ENCODE results near the gene MED23.
A peak's percentile ranks its signal among the peaks of the same experiment; 100 is the strongest.

Gene MED23

DNA sequence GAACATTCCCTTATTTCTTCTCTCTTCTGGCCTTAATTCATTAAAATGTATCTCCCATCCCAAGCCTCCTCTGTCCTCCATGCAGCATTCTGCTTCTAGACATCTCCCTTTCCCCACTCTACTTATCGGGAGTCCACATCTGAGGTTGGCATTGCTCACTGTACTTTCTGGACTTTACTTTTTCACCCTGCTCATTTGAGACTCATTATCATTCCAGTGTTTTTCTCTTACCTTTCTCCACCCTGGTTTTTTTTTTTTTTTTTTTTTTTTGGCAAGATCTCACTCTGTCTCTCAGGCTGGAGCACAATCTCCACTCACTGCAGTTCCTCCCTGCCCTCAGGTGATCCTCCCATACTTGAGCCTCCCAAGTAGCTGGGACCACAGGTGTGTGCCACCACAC is 13.5 kb upstream of the MED23 start:
- no peak for DNase-seq

GRCh38 chr6:131640576-131640975 is 12.5 kb upstream of the MED23 start:
- DNase-seq: no peak

DNA sequence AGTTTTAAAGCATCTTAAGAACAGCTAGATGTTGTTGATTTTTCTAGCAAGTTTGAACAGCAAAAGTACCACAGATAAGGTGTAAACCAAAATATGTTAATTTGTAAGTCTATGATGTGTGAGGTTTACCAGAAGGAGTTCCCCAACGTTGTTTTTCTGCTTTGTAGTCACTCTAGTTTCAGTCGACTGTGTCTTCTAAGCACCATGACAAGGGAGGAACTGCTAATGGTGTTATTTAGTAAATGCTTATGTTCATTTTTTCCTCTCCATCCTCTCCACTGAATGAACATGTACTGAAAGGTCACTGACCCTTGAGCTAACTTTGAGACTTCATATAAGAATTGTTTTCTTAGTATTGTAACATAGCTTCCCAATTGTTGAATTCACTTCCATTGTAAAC is 12.1 kb upstream of the MED23 start:
- DNase-seq: no peak

GRCh38 chr6:131638013-131638412 is 10.0 kb upstream of the MED23 start:
- no peak for DNase-seq

DNA sequence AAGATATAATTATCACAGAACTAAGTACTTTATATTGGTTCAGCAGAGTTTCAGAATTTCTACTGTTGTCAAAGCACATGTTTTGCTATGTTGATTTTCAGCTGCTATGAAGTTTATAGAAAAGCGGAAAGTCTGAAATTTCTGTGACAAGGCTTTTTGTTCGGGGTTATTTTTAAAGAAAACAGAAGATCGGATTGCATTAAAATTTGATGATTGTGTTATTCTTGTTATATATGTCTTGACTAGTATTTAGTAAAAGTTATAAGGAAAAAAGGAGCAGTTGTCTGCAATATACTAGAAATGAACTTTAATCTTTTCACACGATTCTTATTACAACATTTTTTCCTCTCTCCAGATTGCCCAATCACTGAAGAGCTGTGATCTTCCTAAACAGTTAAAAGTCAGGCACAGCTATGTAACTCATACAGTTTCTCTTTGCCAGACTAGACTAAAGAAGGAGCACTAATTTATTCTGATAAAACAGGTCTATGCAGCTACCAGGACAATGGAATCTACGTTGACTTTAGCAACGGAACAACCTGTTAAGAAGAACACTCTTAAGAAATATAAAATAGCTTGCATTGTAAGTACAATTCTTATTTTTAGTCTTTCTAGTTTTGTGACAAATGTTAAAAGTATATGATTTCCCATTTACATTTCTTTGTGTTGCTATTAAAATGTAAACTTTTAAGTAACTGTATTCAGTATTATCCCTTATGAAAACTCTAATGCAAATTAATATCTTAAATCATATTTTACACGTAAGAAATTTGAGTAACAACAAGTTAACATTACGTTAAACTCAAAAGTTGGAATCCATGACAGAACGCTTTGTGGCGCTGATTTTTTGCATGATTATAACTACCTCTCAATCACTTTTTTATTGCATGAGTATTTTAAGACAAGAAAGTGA is 9.1 kb upstream of the MED23 start, which contains the start of gene ENPP3:
Gene ENPP3, plus strand, starts transcription at position 423 of the 913 bp plus-strand sequence. Its CDS starts 83 bp downstream, at position 506.
- no peak for DNase-seq

GRCh38 chr6:131635384-131636340 is 7.6 kb upstream of the MED23 start:
- DNase-seq: no peak

- no peak for DNase-seq
These were observed 3.7 kb upstream of the MED23 start for GRCh38 chr6:131631625-131632289.

- DNase-seq: no peak
These were observed 1.6 kb upstream of the MED23 start for GRCh38 chr6:131629651-131630050.

DNA sequence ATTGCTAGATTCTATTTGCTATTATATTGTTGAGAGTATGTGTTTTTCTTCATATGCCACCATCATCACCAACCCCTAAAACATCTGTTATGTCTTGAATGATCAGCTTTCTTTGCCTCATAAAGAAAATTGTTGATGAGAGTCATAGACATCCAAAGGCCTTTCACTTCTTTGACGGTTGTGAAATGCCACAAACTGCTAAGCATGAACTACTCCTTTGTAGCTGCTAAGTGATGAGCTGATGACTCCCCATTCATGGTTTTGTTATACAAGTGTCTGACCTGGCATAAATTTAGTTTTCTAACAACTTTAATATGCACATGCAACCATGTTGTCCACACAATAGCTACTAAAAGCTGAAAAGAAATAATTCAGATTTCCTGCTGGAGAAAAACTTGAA is 684 bp upstream of the MED23 start:
- DNase-seq: no peak

DNA sequence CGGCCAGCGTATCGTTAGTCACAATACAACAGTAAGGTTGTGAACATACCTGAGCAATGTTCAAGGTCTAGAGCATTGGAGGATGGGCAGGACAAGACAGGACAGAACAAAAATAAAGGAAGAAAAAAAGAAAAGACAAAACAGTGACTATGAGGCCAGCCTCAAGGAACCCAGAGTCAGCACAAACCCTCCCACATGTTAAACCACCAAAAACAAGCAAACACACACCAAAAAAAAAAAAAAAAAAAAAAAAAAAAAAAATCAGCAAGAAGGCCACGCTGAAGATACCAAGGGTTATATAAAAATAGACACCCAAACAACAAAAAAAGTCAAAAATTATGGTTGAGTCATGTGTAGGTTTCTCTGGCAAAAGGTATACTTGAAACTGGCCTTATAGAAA is 12.8 kb downstream of the MED23 start:
- no peak for DNase-seq

- DNase-seq: no peak
These were observed 14.6 kb downstream of the MED23 start for GRCh38 chr6:131613296-131613925.

GRCh38 chr6:131602781-131603312 is 25.2 kb downstream of the MED23 start:
- no peak for DNase-seq

- DNase-seq: no peak
These were observed 27.3 kb downstream of the MED23 start for GRCh38 chr6:131600716-131601115.

DNA sequence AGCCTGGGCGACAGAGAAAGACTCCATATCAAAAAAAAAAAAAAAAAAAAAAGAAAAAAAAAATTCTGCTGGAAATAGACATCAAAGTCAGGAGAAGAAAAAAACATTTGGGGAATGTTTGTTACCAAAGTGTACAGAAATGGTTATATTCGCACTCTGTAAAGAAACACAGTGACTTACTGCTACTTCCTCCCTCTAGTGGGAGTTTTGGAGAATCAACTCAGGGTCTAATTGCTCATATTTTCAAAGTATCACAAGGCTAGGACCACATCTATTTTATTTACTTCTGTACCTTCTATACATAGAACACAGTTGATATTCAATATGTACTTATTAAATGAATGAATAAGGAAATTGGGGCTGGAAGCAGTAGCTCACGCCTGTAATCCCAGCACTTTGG is 30.6 kb downstream of the MED23 start:
- no peak for DNase-seq

DNA sequence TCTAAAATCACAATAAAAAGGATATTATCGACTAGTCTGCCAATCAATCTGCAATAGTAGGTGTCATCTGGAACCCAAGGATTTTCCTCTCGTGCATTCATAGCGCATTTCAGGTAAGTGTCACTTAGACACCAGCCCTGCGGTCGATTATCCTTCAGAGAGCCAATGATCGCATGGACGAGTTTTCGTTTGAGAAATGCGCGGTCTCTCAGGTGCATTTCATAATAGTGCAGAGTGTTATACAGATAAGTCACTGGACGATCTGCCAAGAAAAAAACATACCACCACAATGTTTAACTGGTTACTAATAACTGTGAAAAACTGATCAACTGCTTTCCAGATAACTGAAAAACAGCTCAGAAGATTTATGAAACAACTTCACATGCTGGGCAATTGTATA is 34.0 kb downstream of the MED23 start:
- no peak for DNase-seq

DNA sequence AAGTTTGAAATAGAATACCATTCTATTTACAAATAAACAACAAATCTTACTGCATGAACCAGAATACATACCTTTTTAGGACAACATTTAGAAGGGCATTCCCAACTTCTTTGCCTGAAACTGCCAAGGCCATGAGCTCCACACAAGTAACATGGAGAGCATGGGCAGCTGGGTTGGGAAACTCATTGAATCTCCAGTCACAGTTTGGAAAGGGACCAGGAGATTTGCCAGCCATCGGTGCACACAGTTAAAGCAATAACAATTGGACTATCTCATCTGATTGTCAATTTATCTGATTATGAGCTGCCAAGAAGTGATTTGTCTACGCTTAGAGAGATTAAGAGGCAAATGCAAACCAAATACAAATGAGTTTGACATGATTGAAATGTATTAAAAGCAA is 35.1 kb downstream of the MED23 start:
- DNase-seq: peak; percentile 23

DNA sequence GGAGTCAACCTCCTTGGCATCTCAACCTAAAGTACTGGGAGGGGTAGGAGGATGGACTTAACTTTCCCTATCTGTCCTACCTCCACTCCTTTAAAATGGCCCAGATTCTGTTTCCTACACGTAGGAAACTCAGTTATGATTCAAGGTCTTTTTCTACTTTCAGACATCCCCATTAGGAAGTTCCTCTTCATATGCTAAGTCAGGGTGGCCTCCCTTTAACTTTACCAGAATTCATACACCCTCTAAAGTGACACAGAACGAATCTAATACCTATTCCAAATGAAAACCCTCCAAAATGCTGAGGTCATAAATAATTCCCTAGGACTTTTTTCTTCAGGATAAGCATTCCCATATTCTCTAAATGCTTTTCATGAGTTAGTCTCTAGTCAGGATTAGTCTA is 39.4 kb downstream of the MED23 start:
- no peak for DNase-seq

DNA sequence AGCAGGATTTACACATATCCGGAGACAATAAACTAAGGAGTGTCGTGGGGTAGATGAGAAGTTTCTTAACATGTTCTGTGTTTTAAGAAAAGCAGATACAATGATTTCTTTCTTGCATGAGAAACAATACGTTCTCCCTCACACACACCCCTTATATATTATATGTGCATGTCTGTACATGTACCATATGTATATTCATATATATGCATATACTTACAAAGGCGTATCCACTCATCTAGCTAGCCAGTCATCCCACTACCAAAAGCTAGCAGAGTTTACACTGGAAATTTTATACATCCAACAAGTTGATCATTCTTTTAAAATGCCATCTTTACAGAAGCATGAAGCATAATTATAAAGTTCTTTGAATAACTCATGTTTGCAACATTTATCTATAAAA is 40.1 kb downstream of the MED23 start:
- DNase-seq: no peak

- no peak for DNase-seq
These were observed 41.5 kb downstream of the MED23 start for GRCh38 chr6:131586543-131586942.

- DNase-seq: no peak
These were observed 46.5 kb downstream of the MED23 start for GRCh38 chr6:131581523-131581922.

GRCh38 chr6:131575834-131576478 is 52.1 kb downstream of the MED23 start:
- DNase-seq: no peak

GRCh38 chr6:131574686-131575085 is 53.4 kb downstream of the MED23 start:
- no peak for DNase-seq

Data from NCI-H82 (cell line).